Measurements from ENCODE around the gene RFX4. TPM values are rescaled to one million over a fixed set of nuclear protein-coding genes. Genes with fewer than 3 reads are reported as not detected.
A peak's percentile ranks its signal among the peaks of the same experiment; 100 is the strongest.
"Not testable (repeated sequence)": the region's sequence is repeated elsewhere in the genome, so short reads cannot be mapped to it uniquely, and the experiment has no call there.

Gene RFX4
- total RNA-seq, 1 donor from 2014 or later: 3.4 TPM

DNA sequence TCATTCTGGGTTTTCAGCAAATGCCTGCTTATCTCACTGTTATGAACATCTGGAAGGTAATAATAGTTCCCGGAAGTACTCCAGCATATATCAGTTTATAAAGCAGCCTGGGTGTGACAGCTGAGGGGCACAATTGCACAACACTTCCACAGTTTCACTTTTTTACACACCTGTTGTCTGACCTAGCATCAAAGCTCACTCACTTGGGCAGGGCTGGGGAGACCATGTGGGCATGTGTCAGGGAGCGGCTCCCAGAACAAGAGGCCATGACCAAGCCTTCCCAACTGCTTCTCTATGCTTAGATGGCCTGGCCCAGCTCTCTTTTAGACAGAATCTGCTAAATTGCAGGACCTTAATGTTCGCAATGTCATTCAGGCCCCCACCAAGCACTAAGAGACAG lies 140.6 kb downstream of the RFX4 start:
- peak overlapping the region; percentile 58 for H3K4me2 ChIP-seq
- no peaks in the 10 kb centered on the region for H3K36me3 ChIP-seq
- Mint-ChIP-seq H3K27me3 (ENCODE audit: insufficient read depth, low read depth) (no peaks in the 10 kb centered on the region), H3K36me3 (peaks cover 65% of the 10 kb centered on the region), H3K4me3 (no peak overlapping the region), H3K4me1 (peaks cover 37% of the 10 kb centered on the region), H3K27ac (peak overlapping the region; percentile 55), H3K9me3 (no peaks in the 10 kb centered on the region)
- no peak for DNase-seq (ENCODE audit: low spot score)
- peaks cover 42% of the 10 kb centered on the region for H3K4me1 ChIP-seq
- H2AFZ ChIP-seq (replicated peaks): peak overlapping the region; percentile 70
- H3K9me3 ChIP-seq (ENCODE audit: low read depth): peaks cover 5% of the 10 kb centered on the region
- H4K20me1 ChIP-seq (ENCODE audit: low read depth): no peaks in the 10 kb centered on the region
- H3F3A ChIP-seq (ENCODE audit: low read depth): peaks cover 50% of the 10 kb centered on the region
- H3K4me3 ChIP-seq: no peak overlapping the region
- H3K79me2 ChIP-seq (ENCODE audit: low read depth): no peaks in the 10 kb centered on the region
- H3K9ac ChIP-seq: no peak overlapping the region
- no peaks in the 10 kb centered on the region for H3K27me3 ChIP-seq
- peak overlapping the region; percentile 82 for H3K27ac ChIP-seq
- TF ChIP-seq EZH2phosphoT487 (IDR thresholded peaks at IDR 0.05) (no peak), EZH2 (IDR thresholded peaks at IDR 0.05) (no peak)
- TF ChIP-seq, protein P1, sequence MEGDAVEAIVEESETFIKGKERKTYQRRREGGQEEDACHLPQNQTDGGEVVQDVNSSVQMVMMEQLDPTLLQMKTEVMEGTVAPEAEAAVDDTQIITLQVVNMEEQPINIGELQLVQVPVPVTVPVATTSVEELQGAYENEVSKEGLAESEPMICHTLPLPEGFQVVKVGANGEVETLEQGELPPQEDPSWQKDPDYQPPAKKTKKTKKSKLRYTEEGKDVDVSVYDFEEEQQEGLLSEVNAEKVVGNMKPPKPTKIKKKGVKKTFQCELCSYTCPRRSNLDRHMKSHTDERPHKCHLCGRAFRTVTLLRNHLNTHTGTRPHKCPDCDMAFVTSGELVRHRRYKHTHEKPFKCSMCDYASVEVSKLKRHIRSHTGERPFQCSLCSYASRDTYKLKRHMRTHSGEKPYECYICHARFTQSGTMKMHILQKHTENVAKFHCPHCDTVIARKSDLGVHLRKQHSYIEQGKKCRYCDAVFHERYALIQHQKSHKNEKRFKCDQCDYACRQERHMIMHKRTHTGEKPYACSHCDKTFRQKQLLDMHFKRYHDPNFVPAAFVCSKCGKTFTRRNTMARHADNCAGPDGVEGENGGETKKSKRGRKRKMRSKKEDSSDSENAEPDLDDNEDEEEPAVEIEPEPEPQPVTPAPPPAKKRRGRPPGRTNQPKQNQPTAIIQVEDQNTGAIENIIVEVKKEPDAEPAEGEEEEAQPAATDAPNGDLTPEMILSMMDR (IDR thresholded peaks at IDR 0.05): no peak

DNA sequence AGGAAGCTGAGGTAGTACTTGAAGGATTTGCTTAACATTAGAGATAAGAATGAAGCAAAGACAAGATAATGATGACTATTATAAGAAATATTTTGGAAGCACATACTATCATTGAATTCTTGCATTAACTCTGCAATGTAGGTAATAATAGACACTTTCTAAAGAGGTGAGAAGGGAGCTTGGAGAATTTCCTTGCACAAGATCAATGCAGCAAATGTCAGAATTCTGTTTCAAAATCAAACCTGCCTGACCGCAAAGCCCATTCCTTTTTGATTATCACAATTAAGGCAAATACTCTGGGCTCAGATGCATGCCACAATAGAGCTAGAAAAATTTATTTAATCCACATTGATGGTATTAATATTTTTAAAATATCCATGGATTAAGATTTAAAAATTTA lies 141.3 kb downstream of the RFX4 start:
- peaks cover 5% of the 10 kb centered on the region for H3K9me3 ChIP-seq (ENCODE audit: low read depth)
- no peaks in the 10 kb centered on the region for H4K20me1 ChIP-seq (ENCODE audit: low read depth)
- peaks cover 35% of the 10 kb centered on the region for H3K4me1 Mint-ChIP-seq
- H3K4me3 Mint-ChIP-seq: no peak overlapping the region
- H3K36me3 Mint-ChIP-seq: peaks cover 66% of the 10 kb centered on the region
- no peak for DNase-seq (ENCODE audit: low spot score)
- no peaks in the 10 kb centered on the region for H3K36me3 ChIP-seq
- peak overlapping the region; percentile 58 for H3K4me2 ChIP-seq
- no peaks in the 10 kb centered on the region for H3K79me2 ChIP-seq (ENCODE audit: low read depth)
- H3K9ac ChIP-seq: no peak overlapping the region
- TF ChIP-seq, protein P1 (IDR thresholded peaks at IDR 0.05): no peak
- no peak for TF ChIP-seq EZH2 (IDR thresholded peaks at IDR 0.05)
- no peak for TF ChIP-seq EZH2phosphoT487 (IDR thresholded peaks at IDR 0.05)
- H3K4me1 ChIP-seq: peaks cover 42% of the 10 kb centered on the region
- peaks cover 50% of the 10 kb centered on the region for H3F3A ChIP-seq (ENCODE audit: low read depth)
- H3K4me3 ChIP-seq: no peak overlapping the region
- no peaks in the 10 kb centered on the region for H3K27me3 Mint-ChIP-seq (ENCODE audit: insufficient read depth, low read depth)
- no peak overlapping the region for H2AFZ ChIP-seq (replicated peaks)
- H3K27ac ChIP-seq: peak overlapping the region; percentile 82
- H3K9me3 Mint-ChIP-seq: no peaks in the 10 kb centered on the region
- H3K27ac Mint-ChIP-seq: no peak overlapping the region
- no peaks in the 10 kb centered on the region for H3K27me3 ChIP-seq

DNA sequence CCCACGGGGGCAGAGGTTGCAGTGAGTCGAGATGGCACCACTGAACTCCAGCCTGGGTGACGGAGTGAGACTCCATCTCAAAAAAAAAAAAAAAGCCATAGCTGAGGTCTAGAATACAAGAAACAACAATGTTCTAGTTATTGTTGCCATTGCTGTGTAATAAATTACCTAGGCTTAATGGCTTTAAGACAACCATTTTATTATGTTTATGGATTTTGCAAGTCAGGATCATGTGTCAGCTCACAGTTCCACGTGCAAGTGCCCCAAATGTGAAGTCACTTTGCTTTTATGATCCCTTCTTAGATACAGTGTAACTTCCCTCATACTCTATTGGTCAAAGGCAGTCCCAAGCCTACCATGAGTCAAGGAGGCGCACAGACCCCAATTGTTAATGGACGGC lies 142.1 kb downstream of the RFX4 start:
- no peaks in the 10 kb centered on the region for H3K27me3 ChIP-seq
- H3K36me3 Mint-ChIP-seq: peaks cover 65% of the 10 kb centered on the region
- H3K4me1 Mint-ChIP-seq: peaks cover 31% of the 10 kb centered on the region
- no peak overlapping the region for H2AFZ ChIP-seq (replicated peaks)
- no peak overlapping the region for H3K9ac ChIP-seq
- H4K20me1 ChIP-seq (ENCODE audit: low read depth): no peaks in the 10 kb centered on the region
- peaks cover 50% of the 10 kb centered on the region for H3F3A ChIP-seq (ENCODE audit: low read depth)
- no peak overlapping the region for H3K4me2 ChIP-seq
- TF ChIP-seq EZH2 (IDR thresholded peaks at IDR 0.05) (no peak), EZH2phosphoT487 (IDR thresholded peaks at IDR 0.05) (no peak)
- TF ChIP-seq, protein P1 (IDR thresholded peaks at IDR 0.05): no peak
- H3K27ac ChIP-seq: no peak overlapping the region
- no peaks in the 10 kb centered on the region for H3K27me3 Mint-ChIP-seq (ENCODE audit: insufficient read depth, low read depth)
- H3K9me3 ChIP-seq (ENCODE audit: low read depth): peaks cover 5% of the 10 kb centered on the region
- H3K4me1 ChIP-seq: peaks cover 44% of the 10 kb centered on the region
- H3K79me2 ChIP-seq (ENCODE audit: low read depth): no peaks in the 10 kb centered on the region
- no peak overlapping the region for H3K27ac Mint-ChIP-seq
- no peak overlapping the region for H3K4me3 ChIP-seq
- H3K9me3 Mint-ChIP-seq: no peaks in the 10 kb centered on the region
- H3K36me3 ChIP-seq: no peaks in the 10 kb centered on the region
- no peak for DNase-seq (ENCODE audit: low spot score)
- no peak overlapping the region for H3K4me3 Mint-ChIP-seq

DNA sequence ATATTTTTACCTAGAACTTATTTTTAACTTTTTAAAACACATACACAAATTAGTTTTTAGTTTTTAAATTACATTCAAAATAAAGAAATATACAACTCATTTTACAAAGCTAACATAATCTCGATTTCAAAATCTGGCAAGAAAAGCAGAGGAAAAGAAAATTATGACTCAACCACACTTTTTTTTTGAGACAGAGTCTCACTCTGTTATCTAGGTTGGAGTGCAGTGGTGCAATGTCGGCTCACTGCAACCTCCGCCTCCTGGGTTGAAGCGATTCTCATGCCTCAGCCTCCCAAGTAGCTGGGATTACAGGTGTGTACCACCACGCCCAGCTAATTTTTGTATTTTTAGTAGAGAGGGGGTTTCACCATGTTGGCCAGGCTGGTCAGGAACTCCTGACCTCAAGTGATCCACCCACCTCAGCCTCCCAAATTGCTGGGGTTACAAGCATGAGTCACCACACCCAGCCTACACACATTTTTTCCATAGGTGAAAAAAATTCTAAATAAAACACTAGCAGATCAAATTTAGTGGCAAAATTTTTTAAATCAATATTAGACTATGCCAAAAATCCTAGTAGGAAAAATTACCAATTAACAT lies 143.9 kb downstream of the RFX4 start:
- H3K4me3 Mint-ChIP-seq; H2AFZ ChIP-seq (replicated peaks); H3K79me2 ChIP-seq (ENCODE audit: low read depth); H3K27ac ChIP-seq; H3K27ac Mint-ChIP-seq; H3K36me3 ChIP-seq; H4K20me1 ChIP-seq (ENCODE audit: low read depth); H3K9me3 Mint-ChIP-seq; H3K4me2 ChIP-seq; DNase-seq (ENCODE audit: low spot score); H3K4me3 ChIP-seq; H3K27me3 Mint-ChIP-seq (ENCODE audit: insufficient read depth, low read depth); H3K27me3 ChIP-seq; H3K9me3 ChIP-seq (ENCODE audit: low read depth); H3K9ac ChIP-seq: not testable (repeated sequence)
- Histone ChIP-seq H3F3A (ENCODE audit: low read depth) (peaks cover 39% of the 10 kb centered on the region), H3K4me1 (peaks cover 33% of the 10 kb centered on the region)
- peaks cover 21% of the 10 kb centered on the region for H3K4me1 Mint-ChIP-seq
- H3K36me3 Mint-ChIP-seq: peaks cover 67% of the 10 kb centered on the region

Measured in neural progenitor cell (in vitro differentiated cells).